HL-60 (cell line): ENCODE results near the gene IL1RN.

Source experiments
- DNase-seq, 2 experiments: peaks; one replicate each; pipeline ENCODE4 v3.0.0-alpha.2; 2010 to 2020; ENCODE audit warnings: low read depth in 1 of 2, low spot score in 1 of 2
- H3K27ac ChIP-seq: fragments of 250-450 bp; sonication (Bioruptor Pico); replicated peaks from 2 replicates; pipeline ENCODE4 v1.5.1; 2020; ENCODE audit warnings: mild to moderate bottlenecking, moderate library complexity
- H3K27me3 ChIP-seq: fragments of 250-450 bp; sonication (Bioruptor Pico); 2 replicates; pipeline ENCODE4 v1.5.1; 2021; ENCODE audit warnings: mild to moderate bottlenecking, moderate library complexity; ENCODE audit not compliant: insufficient read depth, poor library complexity, severe bottlenecking
- H3K4me3 ChIP-seq: replicated peaks from 2 replicates; pipeline ENCODE4 v1.5.1; 2011; ENCODE audit warnings: mild to moderate bottlenecking, control low read depth, low read length; ENCODE audit not compliant: insufficient read depth
- CTCF ChIP-seq: IDR thresholded peaks from one replicate; pipeline ENCODE4 v1.5.1; 2011; ENCODE audit warnings: low read length, control low read depth, inconsistent platforms; ENCODE audit not compliant: insufficient read depth
- GABPA ChIP-seq: IDR thresholded peaks from 2 replicates; pipeline ENCODE4 v1.6.1; 2012; ENCODE audit warnings: low read depth
- POLR2AphosphoS5 ChIP-seq: IDR thresholded peaks from 2 replicates; pipeline ENCODE4 v1.6.1; 2012; ENCODE audit warnings: low read depth
- REST ChIP-seq: IDR thresholded peaks from 2 replicates; pipeline ENCODE4 v1.6.1; 2012; ENCODE audit warnings: low read depth; ENCODE audit not compliant: insufficient replicate concordance
- SPI1 ChIP-seq: IDR thresholded peaks from 2 replicates; pipeline ENCODE4 v1.6.1; 2012; ENCODE audit warnings: low read depth, mild to moderate bottlenecking, borderline replicate concordance

The IL1RN gene

GRCh38 chr2:113116100-113116958 is 11.1 kb upstream of the IL1RN start:
- H3K27ac ChIP-seq, result peak overlapping the region; percentile 61
- H3K27me3 ChIP-seq, result no peaks in the 10 kb centered on the region
- peak; percentile 61 for TF ChIP-seq SPI1
- TF ChIP-seq GABPA, result no peak
- no peak for TF ChIP-seq POLR2AphosphoS5
- TF ChIP-seq CTCF, result no peak
- peak in 1 of 2 experiments; percentile 41 for DNase-seq
- no peak overlapping the region for H3K4me3 ChIP-seq

GRCh38 chr2:113117541-113118262 is 9.7 kb upstream of the IL1RN start:
- Histone ChIP-seq H3K4me3 (no peak overlapping the region), H3K27me3 (no peaks in the 10 kb centered on the region), H3K27ac (no peak overlapping the region)
- TF ChIP-seq SPI1 (no peak), GABPA (no peak), POLR2AphosphoS5 (no peak), REST (no peak), CTCF (no peak)
- DNase-seq, result no peak

- no peak for TF ChIP-seq CTCF
- no peak for TF ChIP-seq POLR2AphosphoS5
- TF ChIP-seq SPI1, result no peak
- no peak overlapping the region for H3K27ac ChIP-seq
- no peak for DNase-seq
- no peak overlapping the region for H3K4me3 ChIP-seq
- no peaks in the 10 kb centered on the region for H3K27me3 ChIP-seq
Measured at GRCh38 chr2:113118263-113118657, 9.1 kb upstream of the IL1RN start.

GRCh38 chr2:113119111-113119510 is 8.3 kb upstream of the IL1RN start:
- no peak for DNase-seq
- Histone ChIP-seq H3K4me3 (no peak overlapping the region), H3K27ac (no peak overlapping the region), H3K27me3 (no peaks in the 10 kb centered on the region)
- TF ChIP-seq POLR2AphosphoS5, result no peak
- TF ChIP-seq CTCF, result no peak
- no peak for TF ChIP-seq REST
